CD4-positive, alpha-beta T cell treated with Interferon alpha-2 for 1 hour (primary cell): ENCODE data around the gene LCE3D.
"Not testable (repeated sequence)": the region's sequence is repeated elsewhere in the genome, so short reads cannot be mapped to it uniquely, and the experiment has no call there.

Experiments used
- DNase-seq, 2 donors: peaks; one replicate each; pipeline ENCODE4 v3.0.0-alpha.2; 2020 to 2022

LCE3D gene

GRCh38 chr1:152580433-152580832 lies at the start of gene LCE3D:
Gene LCE3D, minus strand, starts transcription at chr1:152580516. Its CDS starts 580 bp downstream, at chr1:152579936.
- DNase-seq = no peak

GRCh38 chr1:152626744-152627143 lies 46.4 kb upstream of the LCE3D start:
- no peak for DNase-seq

- no peak for DNase-seq
Observed at GRCh38 chr1:152623203-152623844, 43.0 kb upstream of the LCE3D start.

GRCh38 chr1:152622803-152623202 lies 42.5 kb upstream of the LCE3D start, which contains the start of gene LCE3A:
Gene LCE3A, minus strand, starts transcription at chr1:152623103. Its CDS starts 0 bp downstream, at chr1:152623103.
- no peak for DNase-seq

- no peak for DNase-seq
Observed at GRCh38 chr1:152621993-152622392, 41.7 kb upstream of the LCE3D start.

GRCh38 chr1:152613511-152613910 lies 33.2 kb upstream of the LCE3D start, which contains the start of gene LCE3B:
Gene LCE3B, plus strand, starts transcription at chr1:152613811. Its CDS starts 0 bp downstream, at chr1:152613811.
- no peak for DNase-seq

- no peak for DNase-seq
Observed at GRCh38 chr1:152599934-152600333, 19.6 kb upstream of the LCE3D start, which contains the start of gene LCE3C. Gene LCE3C, plus strand, starts transcription at chr1:152600234. Its CDS starts 498 bp downstream, at chr1:152600732.

- DNase-seq = no peak
Observed at GRCh38 chr1:152596986-152597385, 16.7 kb upstream of the LCE3D start.

- DNase-seq = no peak
Observed at GRCh38 chr1:152585586-152585985, 5.3 kb upstream of the LCE3D start.

GRCh38 chr1:152582647-152583046 lies 2.3 kb upstream of the LCE3D start:
- no peak for DNase-seq

GRCh38 chr1:152579526-152579925 lies 790 bp downstream of the LCE3D start:
- DNase-seq = not testable (repeated sequence)

GRCh38 chr1:152577168-152577567 lies 3.1 kb downstream of the LCE3D start:
- DNase-seq = no peak

GRCh38 chr1:152566681-152567080 lies 13.6 kb downstream of the LCE3D start, which contains the start of gene LCE3E:
Gene LCE3E, minus strand, starts transcription at chr1:152566780. Its CDS starts 572 bp downstream, at chr1:152566208.
- DNase-seq = no peak

GRCh38 chr1:152565535-152566215 lies 14.6 kb downstream of the LCE3D start:
- no peak for DNase-seq

GRCh38 chr1:152565115-152565514 lies 15.2 kb downstream of the LCE3D start:
- DNase-seq = no peak

- DNase-seq = not testable (repeated sequence)
Observed at GRCh38 chr1:152548358-152548757, 32.0 kb downstream of the LCE3D start.

GRCh38 chr1:152546704-152547103 lies 33.6 kb downstream of the LCE3D start:
- no peak for DNase-seq

GRCh38 chr1:152543820-152544219 lies 36.5 kb downstream of the LCE3D start:
- DNase-seq = no peak

- DNase-seq = no peak
Observed at GRCh38 chr1:152539901-152540300, 40.4 kb downstream of the LCE3D start.

GRCh38 chr1:152537496-152537895 lies 42.8 kb downstream of the LCE3D start:
- DNase-seq = no peak

- no peak for DNase-seq
Observed at GRCh38 chr1:152535774-152536173, 44.5 kb downstream of the LCE3D start.

GRCh38 chr1:152533327-152533938 lies 46.9 kb downstream of the LCE3D start:
- peak in 1 of 2 donors; percentile 12 for DNase-seq
